Suppressor macrophage treated with lipopolysaccharide for 4 hours (primary cell): ENCODE data around the gene HSPA9.

Experiments used
- DNase-seq: peaks from one replicate; pipeline ENCODE4 v3.0.0-alpha.2; 2020

HSPA9 gene

GRCh38 chr5:138595180-138595795 is 20.1 kb upstream of the HSPA9 start:
- no peak for DNase-seq

- no peak for DNase-seq
These were observed 19.3 kb upstream of the HSPA9 start for GRCh38 chr5:138594305-138595058.

- DNase-seq, result no peak
These were observed 13.0 kb upstream of the HSPA9 start for GRCh38 chr5:138588013-138588788.

- no peak for DNase-seq
These were observed 10.0 kb upstream of the HSPA9 start for GRCh38 chr5:138585157-138585556.

- no peak for DNase-seq
These were observed 8.9 kb upstream of the HSPA9 start for GRCh38 chr5:138583984-138584637.

GRCh38 chr5:138582959-138583358 is 7.8 kb upstream of the HSPA9 start:
- DNase-seq, result no peak

- no peak for DNase-seq
These were observed 5.6 kb upstream of the HSPA9 start for GRCh38 chr5:138580777-138581176.

GRCh38 chr5:138580001-138580400 is 4.8 kb upstream of the HSPA9 start:
- no peak for DNase-seq

GRCh38 chr5:138579517-138579863 is 4.3 kb upstream of the HSPA9 start:
- no peak for DNase-seq

- no peak for DNase-seq
These were observed 2.3 kb upstream of the HSPA9 start for GRCh38 chr5:138577452-138577851.

- DNase-seq, result no peak
These were observed 432 bp downstream of the HSPA9 start for GRCh38 chr5:138574744-138575193.

GRCh38 chr5:138573949-138574670 is 1.1 kb downstream of the HSPA9 start:
- DNase-seq, result no peak

- no peak for DNase-seq
These were observed 2.0 kb downstream of the HSPA9 start for GRCh38 chr5:138573223-138573622.

- DNase-seq, result no peak
These were observed 4.3 kb downstream of the HSPA9 start for GRCh38 chr5:138570871-138571270.

GRCh38 chr5:138569782-138570181 is 5.4 kb downstream of the HSPA9 start:
- DNase-seq, result no peak

- DNase-seq, result no peak
These were observed 7.0 kb downstream of the HSPA9 start for GRCh38 chr5:138568061-138568824.

- DNase-seq, result no peak
These were observed 8.4 kb downstream of the HSPA9 start for GRCh38 chr5:138566792-138567191.

GRCh38 chr5:138565100-138565821 is 9.9 kb downstream of the HSPA9 start:
- no peak for DNase-seq

GRCh38 chr5:138564242-138564641 is 11.0 kb downstream of the HSPA9 start:
- no peak for DNase-seq

GRCh38 chr5:138563340-138564118 is 11.7 kb downstream of the HSPA9 start:
- DNase-seq, result no peak
